Mucosa of stomach (tissue), 1 donor: ENCODE measurements around the gene CCNDBP1.
A peak's percentile ranks its signal among the peaks of the same experiment; 100 is the strongest.
"Not testable (repeated sequence)": the region's sequence is repeated elsewhere in the genome, so short reads cannot be mapped to it uniquely, and the experiment has no call there.

ENCODE experiments used
- H3K27me3 ChIP-seq: one replicate; pipeline ENCODE4 v1.7.0; 2013; ENCODE audit warnings: mild to moderate bottlenecking, low read length; ENCODE audit not compliant: control insufficient read depth, insufficient read depth
- H3K36me3 ChIP-seq: one replicate; pipeline ENCODE4 v1.7.0; 2013; ENCODE audit warnings: low read length; ENCODE audit not compliant: control insufficient read depth, insufficient read depth
- H3K4me1 ChIP-seq: one replicate; pipeline ENCODE4 v1.7.0; 2013; ENCODE audit warnings: mild to moderate bottlenecking, low read length; ENCODE audit not compliant: control insufficient read depth, insufficient read depth
- H3K4me3 ChIP-seq: one replicate; pipeline ENCODE4 v1.7.0; 2013; ENCODE audit warnings: low read length
- H3K9ac ChIP-seq: one replicate; pipeline ENCODE4 v1.7.0; 2013; ENCODE audit warnings: mild to moderate bottlenecking, low read length, moderate library complexity
- H3K9me3 ChIP-seq: one replicate; pipeline ENCODE4 v1.7.0; 2013; ENCODE audit warnings: mild to moderate bottlenecking, low read length, moderate library complexity; ENCODE audit not compliant: control insufficient read depth
- donor health status: Pancreatic carcinoma.

CCNDBP1 gene

DNA sequence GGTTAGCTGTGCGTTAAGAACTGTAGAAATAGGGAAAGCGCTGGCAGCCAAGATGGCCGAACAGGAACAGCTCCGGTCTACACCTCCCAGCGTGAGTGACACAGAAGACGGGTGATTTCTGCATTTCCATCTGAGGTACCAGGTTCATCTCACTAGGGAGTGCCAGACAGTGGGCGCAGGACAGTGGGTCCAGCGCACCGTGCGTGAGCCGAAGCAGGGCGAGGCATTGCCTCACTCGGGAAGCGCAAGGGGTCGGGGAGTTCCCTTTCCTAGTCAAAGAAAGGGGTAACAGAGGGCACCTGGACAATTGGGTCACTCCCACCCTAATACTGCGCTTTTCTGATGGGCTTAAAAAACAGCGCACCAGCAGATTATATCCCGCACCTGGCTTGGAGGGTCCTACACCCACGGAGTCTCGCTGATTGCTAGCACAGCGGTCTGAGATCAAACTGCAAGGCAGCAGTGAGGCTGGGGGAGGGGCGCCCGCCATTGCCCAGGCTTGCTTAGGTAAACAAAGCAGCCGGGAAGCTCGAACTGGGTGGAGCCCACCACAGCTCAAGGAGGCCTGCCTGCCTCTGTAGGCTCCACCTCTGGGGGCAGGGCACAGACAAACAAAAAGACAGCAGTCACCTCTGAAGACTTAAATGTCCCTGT lies 9.4 kb upstream of the CCNDBP1 start:
- not testable (repeated sequence) for H3K27me3 ChIP-seq, H3K9me3 ChIP-seq, H3K4me3 ChIP-seq, H3K36me3 ChIP-seq, H3K4me1 ChIP-seq, H3K9ac ChIP-seq

GRCh38 chr15:43177147-43177546 lies 8.1 kb upstream of the CCNDBP1 start:
- H3K9ac ChIP-seq, H3K36me3 ChIP-seq, H3K4me1 ChIP-seq, H3K4me3 ChIP-seq, H3K9me3 ChIP-seq, H3K27me3 ChIP-seq: not testable (repeated sequence)

- Histone ChIP-seq H3K4me1 (peaks cover 28% of the 10 kb centered on the region), H3K9ac (no peak overlapping the region), H3K4me3 (no peak overlapping the region), H3K36me3 (peaks cover 10% of the 10 kb centered on the region), H3K27me3 (no peaks in the 10 kb centered on the region), H3K9me3 (no peaks in the 10 kb centered on the region)
Observed at GRCh38 chr15:43183270-43183669, 1.9 kb upstream of the CCNDBP1 start.

GRCh38 chr15:43184407-43185124 lies 637 bp upstream of the CCNDBP1 start:
- Histone ChIP-seq H3K27me3 (no peaks in the 10 kb centered on the region), H3K9me3 (no peaks in the 10 kb centered on the region), H3K4me3 (peak overlapping the region; percentile 8), H3K4me1 (peaks cover 28% of the 10 kb centered on the region), H3K36me3 (peaks cover 7% of the 10 kb centered on the region), H3K9ac (no peak overlapping the region)

- peak overlapping the region; percentile 75 for H3K4me3 ChIP-seq
- H3K9ac ChIP-seq, result peak overlapping the region; percentile 96
- H3K27me3 ChIP-seq, result no peaks in the 10 kb centered on the region
- H3K9me3 ChIP-seq, result no peaks in the 10 kb centered on the region
- peaks cover 12% of the 10 kb centered on the region for H3K36me3 ChIP-seq
- H3K4me1 ChIP-seq, result peaks cover 28% of the 10 kb centered on the region
Observed at GRCh38 chr15:43186003-43186353, 775 bp downstream of the CCNDBP1 start.

DNA sequence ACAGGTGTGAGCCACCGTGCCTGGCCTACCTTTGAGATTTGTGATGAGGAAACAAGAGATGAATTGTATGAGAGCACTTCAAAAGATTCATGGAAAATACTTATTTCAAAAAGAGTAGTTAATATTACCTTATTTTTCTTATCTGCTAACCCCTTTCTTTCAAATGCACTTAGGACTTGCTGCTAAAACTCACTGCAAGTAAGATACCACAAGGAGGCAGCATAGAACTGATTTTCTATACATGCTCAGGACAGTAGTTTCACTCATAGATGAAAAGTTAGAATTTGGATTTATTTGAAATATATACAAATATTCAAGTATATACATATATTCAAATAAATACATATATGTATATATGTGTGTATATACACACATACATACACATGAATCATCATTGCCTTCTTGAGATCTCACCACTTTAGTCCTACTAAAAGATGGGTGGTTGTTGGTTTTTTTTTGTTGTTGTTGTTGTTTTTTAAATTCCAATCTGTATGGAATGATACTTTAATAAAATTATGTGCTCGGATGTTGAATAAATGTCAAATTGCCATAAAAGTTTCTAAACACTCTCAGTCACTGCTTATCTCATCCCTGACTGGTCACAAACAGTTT lies 2.4 kb downstream of the CCNDBP1 start:
- H3K27me3 ChIP-seq, result no peaks in the 10 kb centered on the region
- peaks cover 26% of the 10 kb centered on the region for H3K4me1 ChIP-seq
- H3K4me3 ChIP-seq, result no peak overlapping the region
- H3K36me3 ChIP-seq, result peaks cover 20% of the 10 kb centered on the region
- H3K9me3 ChIP-seq, result no peaks in the 10 kb centered on the region
- no peak overlapping the region for H3K9ac ChIP-seq

DNA sequence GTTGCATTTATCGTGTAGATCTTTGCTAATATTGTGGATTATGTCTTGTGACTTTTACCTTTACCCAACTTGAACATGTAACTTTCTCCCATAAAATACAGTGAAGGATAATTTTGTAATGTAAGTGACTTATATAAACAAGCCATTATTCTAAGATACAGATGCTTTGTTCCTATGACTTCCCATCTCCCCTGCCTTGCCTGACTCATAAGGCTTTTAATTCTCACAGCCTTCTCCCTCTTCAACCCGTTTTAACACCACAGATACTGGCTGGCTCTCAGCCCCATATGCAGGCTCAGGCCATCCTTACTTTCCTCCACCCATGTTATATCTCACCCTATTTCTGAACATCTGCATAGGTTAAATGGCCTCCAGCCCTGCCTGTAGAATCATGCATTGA lies 4.1 kb downstream of the CCNDBP1 start:
- Histone ChIP-seq H3K36me3 (peaks cover 17% of the 10 kb centered on the region), H3K9ac (no peak overlapping the region), H3K4me3 (no peak overlapping the region), H3K9me3 (no peaks in the 10 kb centered on the region), H3K27me3 (no peaks in the 10 kb centered on the region), H3K4me1 (peaks cover 13% of the 10 kb centered on the region)

GRCh38 chr15:43190178-43190577 lies 5.0 kb downstream of the CCNDBP1 start:
- H3K9ac ChIP-seq, result no peak overlapping the region
- peaks cover 14% of the 10 kb centered on the region for H3K36me3 ChIP-seq

DNA sequence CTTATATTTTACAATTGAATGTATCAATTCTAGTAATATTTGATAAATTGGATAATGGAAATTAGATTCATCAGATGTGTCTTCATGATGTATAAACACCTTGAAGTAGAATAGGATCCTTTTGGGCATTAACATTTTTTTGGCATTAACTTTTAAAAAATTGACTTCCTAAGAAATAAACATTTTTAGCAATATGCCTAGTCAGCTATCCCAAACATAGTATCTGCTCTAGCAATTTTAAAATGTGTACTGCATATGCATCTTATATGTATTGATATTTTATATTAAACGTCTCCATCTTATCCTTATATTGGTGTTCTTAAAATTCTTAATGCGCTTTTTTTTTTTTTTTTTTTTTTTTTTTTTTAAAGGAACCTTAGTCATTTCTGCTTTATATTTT lies 8.5 kb downstream of the CCNDBP1 start:
- Histone ChIP-seq H3K4me1 (no peaks in the 10 kb centered on the region), H3K27me3 (no peaks in the 10 kb centered on the region), H3K9ac (no peak overlapping the region), H3K9me3 (no peaks in the 10 kb centered on the region), H3K4me3 (no peak overlapping the region), H3K36me3 (peaks cover 14% of the 10 kb centered on the region)

More at GRCh38 chr15:43190178-43190577, 5.0 kb downstream of the CCNDBP1 start:
- no peaks in the 10 kb centered on the region for H3K27me3 ChIP-seq
- H3K4me1 ChIP-seq, result peaks cover 6% of the 10 kb centered on the region
- no peaks in the 10 kb centered on the region for H3K9me3 ChIP-seq
- no peak overlapping the region for H3K4me3 ChIP-seq

DNA sequence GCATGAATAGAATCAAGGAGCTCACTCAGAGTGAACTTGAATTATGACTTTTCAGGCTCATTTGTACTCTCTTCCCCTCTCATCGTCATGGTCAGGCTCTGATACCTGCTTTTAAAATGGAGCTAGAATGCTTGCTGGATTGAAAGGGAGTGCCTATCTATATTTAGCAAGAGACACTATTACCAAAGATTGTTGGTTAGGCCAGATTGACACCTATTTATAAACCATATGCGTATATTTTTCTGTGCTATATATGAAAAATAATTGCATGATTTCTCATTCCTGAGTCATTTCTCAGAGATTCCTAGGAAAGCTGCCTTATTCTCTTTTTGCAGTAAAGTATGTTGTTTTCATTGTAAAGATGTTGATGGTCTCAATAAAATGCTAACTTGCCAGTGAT lies 9.6 kb downstream of the CCNDBP1 start:
- Histone ChIP-seq H3K9me3 (no peaks in the 10 kb centered on the region), H3K4me3 (no peak overlapping the region)

DNA sequence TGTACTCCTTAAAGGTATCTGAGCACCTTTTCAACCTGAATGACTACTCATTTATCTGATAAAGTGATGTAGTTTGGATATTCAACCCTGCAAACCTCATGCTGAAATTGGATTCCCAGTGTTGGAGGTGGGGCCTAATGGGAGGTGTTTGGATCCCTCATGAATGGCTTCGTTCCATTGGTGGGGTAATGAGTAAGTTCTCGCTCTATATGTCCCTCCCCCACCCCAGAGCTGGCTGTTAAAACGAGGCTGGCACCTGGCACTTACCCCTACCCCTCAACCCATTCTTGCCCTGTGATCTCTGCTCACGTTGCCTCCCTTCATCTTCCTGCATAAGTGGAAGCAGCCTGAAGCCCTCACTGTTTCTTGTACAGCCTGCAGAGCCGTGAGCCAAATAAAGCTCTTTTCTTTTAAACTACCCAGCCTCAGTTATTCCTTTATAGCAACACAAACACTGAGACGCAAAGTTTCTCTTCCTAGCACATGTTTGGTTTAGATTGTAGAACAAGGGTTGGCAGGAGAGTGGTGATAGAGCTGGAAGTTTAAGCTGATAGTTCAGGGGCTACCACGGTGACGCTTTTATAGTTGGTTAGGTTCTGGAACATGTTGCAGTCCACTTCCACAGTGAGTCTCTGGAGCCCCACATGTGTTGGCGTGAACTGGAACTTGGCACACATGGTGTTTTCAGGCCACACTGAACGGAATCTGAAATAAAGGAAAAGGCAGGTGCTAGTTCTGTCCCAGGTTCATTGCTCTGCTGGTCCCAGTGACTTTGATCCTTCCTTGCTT lies 11.8 kb downstream of the CCNDBP1 start:
- H3K27me3 ChIP-seq, result no peaks in the 10 kb centered on the region
- no peak overlapping the region for H3K4me3 ChIP-seq
- H3K9ac ChIP-seq, result no peak overlapping the region
- H3K36me3 ChIP-seq, result peaks cover 6% of the 10 kb centered on the region
- no peaks in the 10 kb centered on the region for H3K9me3 ChIP-seq
- H3K4me1 ChIP-seq, result no peaks in the 10 kb centered on the region

More for the DNA sequence above, 9.6 kb downstream of the CCNDBP1 start:
- Histone ChIP-seq H3K27me3 (no peaks in the 10 kb centered on the region), H3K9ac (no peak overlapping the region), H3K4me1 (no peaks in the 10 kb centered on the region), H3K36me3 (peaks cover 10% of the 10 kb centered on the region)

- H3K36me3 ChIP-seq, H3K27me3 ChIP-seq: not testable (repeated sequence)
Observed at GRCh38 chr15:43197773-43198172, 12.6 kb downstream of the CCNDBP1 start.

More at GRCh38 chr15:43197773-43198172, 12.6 kb downstream of the CCNDBP1 start:
- H3K4me1 ChIP-seq, H3K9me3 ChIP-seq, H3K9ac ChIP-seq, H3K4me3 ChIP-seq: not testable (repeated sequence)
